ENCODE results near the gene ZNF609. TPM values are rescaled to one million over a fixed set of nuclear protein-coding genes. Genes with fewer than 3 reads are reported as not detected.

The ZNF609 gene
- total and polyA plus RNA-seq, 11 donors: 5.8 to 24.5 (median 15.3) TPM

DNA sequence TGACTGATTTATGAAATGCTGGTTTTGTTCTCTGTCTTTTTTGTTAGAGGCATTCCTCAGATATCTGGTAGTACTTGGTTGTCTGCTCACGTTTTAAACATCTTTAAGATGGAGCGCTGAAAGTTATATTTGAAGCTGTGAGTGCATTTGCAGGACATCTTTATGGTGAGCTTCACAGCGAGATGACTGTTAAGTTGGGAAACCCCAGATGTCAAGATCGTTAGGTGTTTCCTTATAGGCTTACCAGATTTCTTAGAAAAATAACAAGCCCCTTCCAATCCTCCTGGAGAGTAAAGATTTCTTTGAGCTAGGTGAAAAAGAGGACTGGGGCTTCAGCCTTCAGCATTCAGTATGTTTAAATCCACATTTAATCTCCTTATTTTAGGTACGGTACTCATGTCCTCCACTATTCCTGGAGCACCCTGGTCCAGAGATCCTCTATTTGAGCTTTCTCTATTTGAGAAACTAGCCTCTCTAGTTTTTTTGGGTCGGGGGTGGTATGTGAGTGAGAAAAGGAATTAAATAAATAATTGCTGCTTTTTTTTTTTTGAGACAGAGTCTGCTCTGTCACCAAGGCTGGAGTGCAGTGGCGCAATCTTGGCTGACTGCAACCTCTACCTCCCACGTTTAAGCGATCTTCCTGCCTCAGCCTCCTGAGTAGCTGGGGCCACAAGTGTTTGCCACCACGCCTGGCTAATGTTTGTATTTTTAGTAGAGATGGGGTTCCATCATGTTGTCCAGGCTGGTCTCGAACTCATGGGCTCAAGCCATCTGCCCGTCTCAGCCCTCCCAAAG, 72.3 kb downstream of the ZNF609 start:
- DNase-seq: no peak
- no peaks in the 10 kb centered on the region for H3K9me3 ChIP-seq
- no peak for ATAC-seq
- no peak overlapping the region for H3K4me3 ChIP-seq
- TF ChIP-seq, protein P1, sequence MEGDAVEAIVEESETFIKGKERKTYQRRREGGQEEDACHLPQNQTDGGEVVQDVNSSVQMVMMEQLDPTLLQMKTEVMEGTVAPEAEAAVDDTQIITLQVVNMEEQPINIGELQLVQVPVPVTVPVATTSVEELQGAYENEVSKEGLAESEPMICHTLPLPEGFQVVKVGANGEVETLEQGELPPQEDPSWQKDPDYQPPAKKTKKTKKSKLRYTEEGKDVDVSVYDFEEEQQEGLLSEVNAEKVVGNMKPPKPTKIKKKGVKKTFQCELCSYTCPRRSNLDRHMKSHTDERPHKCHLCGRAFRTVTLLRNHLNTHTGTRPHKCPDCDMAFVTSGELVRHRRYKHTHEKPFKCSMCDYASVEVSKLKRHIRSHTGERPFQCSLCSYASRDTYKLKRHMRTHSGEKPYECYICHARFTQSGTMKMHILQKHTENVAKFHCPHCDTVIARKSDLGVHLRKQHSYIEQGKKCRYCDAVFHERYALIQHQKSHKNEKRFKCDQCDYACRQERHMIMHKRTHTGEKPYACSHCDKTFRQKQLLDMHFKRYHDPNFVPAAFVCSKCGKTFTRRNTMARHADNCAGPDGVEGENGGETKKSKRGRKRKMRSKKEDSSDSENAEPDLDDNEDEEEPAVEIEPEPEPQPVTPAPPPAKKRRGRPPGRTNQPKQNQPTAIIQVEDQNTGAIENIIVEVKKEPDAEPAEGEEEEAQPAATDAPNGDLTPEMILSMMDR (IDR thresholded peaks at IDR 0.05): no peak
- TF ChIP-seq POLR2A (IDR thresholded peaks at IDR 0.05): no peak
- intact Hi-C loops (cut with DNase I): no loop called here
- H3K27me3 ChIP-seq: no peaks in the 10 kb centered on the region
- no peak overlapping the region for H3K27ac ChIP-seq
- peaks cover 0 to 4% (median 0%) of the 10 kb centered on the region in 9 donors for H3K36me3 ChIP-seq
- 81 to 85% (median 84%) methylated on average over 12 of the region's 12 CpGs for WGBS, 4 donors
- H3K4me1 ChIP-seq: peaks cover 0 to 21% (median 5%) of the 10 kb centered on the region in 12 donors

- no peaks in the 10 kb centered on the region for H3K9me3 ChIP-seq
- no peak for DNase-seq
- no peak overlapping the region for H3K4me3 ChIP-seq
- no peak overlapping the region for H3K27ac ChIP-seq
- peaks cover 0 to 4% (median 0%) of the 10 kb centered on the region in 9 donors for H3K36me3 ChIP-seq
- H3K27me3 ChIP-seq: no peaks in the 10 kb centered on the region
- TF ChIP-seq, protein P1 (IDR thresholded peaks at IDR 0.05): no peak
- no peak for TF ChIP-seq POLR2A (IDR thresholded peaks at IDR 0.05)
- no peak for ATAC-seq
- 84 to 92% (median 86%) methylated on average over 4 of the region's 4 CpGs for WGBS, 4 donors
- intact Hi-C loops (cut with DNase I): no loop called here
- H3K4me1 ChIP-seq: peaks cover 0 to 18% (median 0%) of the 10 kb centered on the region in 12 donors
Measured at GRCh38 chr15:64535460-64536243, 75.3 kb downstream of the ZNF609 start.

GRCh38 chr15:64536244-64536836, 76.0 kb downstream of the ZNF609 start:
- ATAC-seq (peak in 1 of 4 donors; percentile 34), DNase-seq (no peak)
- H3K4me1 ChIP-seq: peaks cover 0 to 18% (median 0%) of the 10 kb centered on the region in 12 donors
- intact Hi-C loops (cut with DNase I): no loop called here
- WGBS, 4 donors: 84 to 93% (median 89%) methylated on average over 6 of the region's 6 CpGs
- TF ChIP-seq, protein P1 (IDR thresholded peaks at IDR 0.05): no peak
- TF ChIP-seq POLR2A (IDR thresholded peaks at IDR 0.05): no peak
- H3K36me3 ChIP-seq: peaks cover 0 to 4% (median 0%) of the 10 kb centered on the region in 9 donors
- no peak overlapping the region for H3K27ac ChIP-seq
- H3K27me3 ChIP-seq: no peaks in the 10 kb centered on the region
- no peaks in the 10 kb centered on the region for H3K9me3 ChIP-seq
- no peak overlapping the region for H3K4me3 ChIP-seq

DNA sequence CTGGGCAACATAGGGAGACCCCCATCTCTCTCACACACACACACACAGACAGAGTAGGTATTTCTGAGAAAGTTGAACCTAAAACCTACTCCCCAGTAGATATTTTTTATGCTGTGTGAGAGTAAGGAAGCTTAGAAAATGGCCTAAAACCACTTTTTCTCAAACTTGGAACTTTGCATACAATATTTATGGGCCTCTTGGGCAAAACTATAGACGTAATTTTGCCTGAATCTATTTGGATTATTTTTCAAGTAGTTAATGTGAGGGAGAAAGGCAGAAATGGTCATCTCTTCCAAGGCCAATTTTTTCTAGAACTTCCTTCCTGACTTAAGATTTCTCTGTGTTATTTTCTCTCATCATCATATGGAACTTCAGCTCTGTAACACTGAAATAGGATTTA, 81.7 kb downstream of the ZNF609 start:
- Histone ChIP-seq H3K9me3 (no peaks in the 10 kb centered on the region), H3K4me1 (peaks cover 0 to 12% (median 0%) of the 10 kb centered on the region in 12 donors), H3K27ac (no peak overlapping the region), H3K27me3 (no peaks in the 10 kb centered on the region), H3K4me3 (no peak overlapping the region), H3K36me3 (no peaks in the 10 kb centered on the region)
- DNase-seq: no peak
- intact Hi-C loops (cut with DNase I): no loop called here
- ATAC-seq: no peak
- 62 to 76% (median 67%) methylated on average over 1 of the region's 1 CpG for WGBS, 4 donors
- TF ChIP-seq POLR2A (IDR thresholded peaks at IDR 0.05): no peak
- TF ChIP-seq, protein P1 (IDR thresholded peaks at IDR 0.05): no peak
